Measurements from ENCODE around the gene PTOV1. TPM values are rescaled to one million over a fixed set of nuclear protein-coding genes. Genes with fewer than 3 reads are reported as not detected.

The PTOV1 gene
- total and polyA plus RNA-seq, 2 of the 13 experiments (the other 11 are each of a cell fraction or from before 2014, with no cell fraction given) = 63.5 to 68.5 TPM

DNA sequence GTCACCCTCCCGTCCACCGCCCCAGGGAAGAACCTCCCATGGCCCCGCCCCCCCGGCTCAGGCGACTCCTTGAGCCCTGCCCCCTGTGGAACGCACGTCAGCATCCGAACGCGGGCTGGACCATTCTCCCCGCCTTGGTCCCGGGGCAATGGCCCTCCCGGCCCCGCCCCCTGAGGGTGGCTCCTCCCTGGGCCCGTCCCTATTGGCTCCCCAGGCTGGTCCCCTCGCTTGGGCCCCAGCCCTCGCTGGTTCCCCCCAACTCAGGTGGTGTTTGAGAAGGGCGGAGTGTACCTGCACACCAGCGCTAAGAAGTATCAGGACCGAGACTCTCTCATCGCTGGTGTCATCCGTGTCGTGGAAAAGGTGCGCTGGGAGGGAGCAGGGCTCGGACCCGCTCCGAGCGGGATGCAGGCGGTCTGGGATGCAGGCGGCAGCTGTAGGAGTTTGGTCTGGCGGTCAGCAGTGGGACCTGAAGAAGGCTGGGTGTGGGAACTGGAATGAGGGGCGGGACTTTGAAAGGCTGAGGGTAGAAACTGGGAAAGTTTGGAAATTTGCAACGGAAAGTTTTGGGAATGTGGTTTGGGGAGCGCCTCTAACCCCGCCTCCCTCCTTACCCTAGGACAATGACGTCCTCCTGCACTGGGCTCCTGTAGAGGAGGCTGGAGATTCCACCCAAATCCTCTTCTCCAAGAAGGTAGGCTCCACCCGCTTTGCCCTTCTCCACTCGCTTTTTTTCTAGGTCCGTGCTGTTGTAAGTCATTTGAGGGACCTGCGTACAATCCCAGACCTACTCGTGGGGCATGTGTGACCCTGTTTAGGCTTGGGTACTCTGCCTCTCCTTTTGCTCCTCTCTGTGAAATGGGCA is 27.2 kb downstream of the PTOV1 start (continued):
- TF ChIP-seq, protein P1, sequence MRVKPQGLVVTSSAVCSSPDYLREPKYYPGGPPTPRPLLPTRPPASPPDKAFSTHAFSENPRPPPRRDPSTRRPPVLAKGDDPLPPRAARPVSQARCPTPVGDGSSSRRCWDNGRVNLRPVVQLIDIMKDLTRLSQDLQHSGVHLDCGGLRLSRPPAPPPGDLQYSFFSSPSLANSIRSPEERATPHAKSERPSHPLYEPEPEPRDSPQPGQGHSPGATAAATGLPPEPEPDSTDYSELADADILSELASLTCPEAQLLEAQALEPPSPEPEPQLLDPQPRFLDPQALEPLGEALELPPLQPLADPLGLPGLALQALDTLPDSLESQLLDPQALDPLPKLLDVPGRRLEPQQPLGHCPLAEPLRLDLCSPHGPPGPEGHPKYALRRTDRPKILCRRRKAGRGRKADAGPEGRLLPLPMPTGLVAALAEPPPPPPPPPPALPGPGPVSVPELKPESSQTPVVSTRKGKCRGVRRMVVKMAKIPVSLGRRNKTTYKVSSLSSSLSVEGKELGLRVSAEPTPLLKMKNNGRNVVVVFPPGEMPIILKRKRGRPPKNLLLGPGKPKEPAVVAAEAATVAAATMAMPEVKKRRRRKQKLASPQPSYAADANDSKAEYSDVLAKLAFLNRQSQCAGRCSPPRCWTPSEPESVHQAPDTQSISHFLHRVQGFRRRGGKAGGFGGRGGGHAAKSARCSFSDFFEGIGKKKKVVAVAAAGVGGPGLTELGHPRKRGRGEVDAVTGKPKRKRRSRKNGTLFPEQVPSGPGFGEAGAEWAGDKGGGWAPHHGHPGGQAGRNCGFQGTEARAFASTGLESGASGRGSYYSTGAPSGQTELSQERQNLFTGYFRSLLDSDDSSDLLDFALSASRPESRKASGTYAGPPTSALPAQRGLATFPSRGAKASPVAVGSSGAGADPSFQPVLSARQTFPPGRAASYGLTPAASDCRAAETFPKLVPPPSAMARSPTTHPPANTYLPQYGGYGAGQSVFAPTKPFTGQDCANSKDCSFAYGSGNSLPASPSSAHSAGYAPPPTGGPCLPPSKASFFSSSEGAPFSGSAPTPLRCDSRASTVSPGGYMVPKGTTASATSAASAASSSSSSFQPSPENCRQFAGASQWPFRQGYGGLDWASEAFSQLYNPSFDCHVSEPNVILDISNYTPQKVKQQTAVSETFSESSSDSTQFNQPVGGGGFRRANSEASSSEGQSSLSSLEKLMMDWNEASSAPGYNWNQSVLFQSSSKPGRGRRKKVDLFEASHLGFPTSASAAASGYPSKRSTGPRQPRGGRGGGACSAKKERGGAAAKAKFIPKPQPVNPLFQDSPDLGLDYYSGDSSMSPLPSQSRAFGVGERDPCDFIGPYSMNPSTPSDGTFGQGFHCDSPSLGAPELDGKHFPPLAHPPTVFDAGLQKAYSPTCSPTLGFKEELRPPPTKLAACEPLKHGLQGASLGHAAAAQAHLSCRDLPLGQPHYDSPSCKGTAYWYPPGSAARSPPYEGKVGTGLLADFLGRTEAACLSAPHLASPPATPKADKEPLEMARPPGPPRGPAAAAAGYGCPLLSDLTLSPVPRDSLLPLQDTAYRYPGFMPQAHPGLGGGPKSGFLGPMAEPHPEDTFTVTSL (CRISPR knock-in tag; IDR thresholded peaks at IDR 0.05; ENCODE audit: borderline replicate concordance) = 0 out of 2 replicates have a peak, but pooled peaks have one; percentile 19
- TF ChIP-seq ZNF792 (CRISPR knock-in tag; IDR thresholded peaks at IDR 0.05) (no peak; the same call in 1 of the 2 replicates), ZNF605 (CRISPR knock-in tag; IDR thresholded peaks at IDR 0.05) (no peak; the same call in 1 of the 2 replicates), GABPB1 (CRISPR knock-in tag; IDR thresholded peaks at IDR 0.05) (no peak), HOXA3 (CRISPR knock-in tag; IDR thresholded peaks at IDR 0.05) (no peak), SP4 (CRISPR knock-in tag; IDR thresholded peaks at IDR 0.05) (0 out of 2 replicates have a peak, but pooled peaks have one; percentile 3), PHF5A (CRISPR knock-in tag; IDR thresholded peaks at IDR 0.05; ENCODE audit: low read depth, unreplicated experiment) (no peak), ZMYM4 (CRISPR knock-in tag; IDR thresholded peaks at IDR 0.05) (no peak), PAWR (CRISPR knock-in tag; IDR thresholded peaks at IDR 0.05; ENCODE audit: borderline replicate concordance) (no peak), KDM1A (CRISPR knock-in tag; IDR thresholded peaks at IDR 0.05) (0 out of 2 replicates have a peak, but pooled peaks have one; percentile 3), PPARG (CRISPR knock-in tag; conservative IDR thresholded peaks at IDR 0.05) (no peak), ZNF484 (CRISPR knock-in tag; IDR thresholded peaks at IDR 0.05; ENCODE audit: borderline replicate concordance, low read depth) (no peak), MYC (CRISPR knock-in tag; IDR thresholded peaks at IDR 0.05; ENCODE audit: borderline replicate concordance) (no peak)
- TF ChIP-seq, protein P2, sequence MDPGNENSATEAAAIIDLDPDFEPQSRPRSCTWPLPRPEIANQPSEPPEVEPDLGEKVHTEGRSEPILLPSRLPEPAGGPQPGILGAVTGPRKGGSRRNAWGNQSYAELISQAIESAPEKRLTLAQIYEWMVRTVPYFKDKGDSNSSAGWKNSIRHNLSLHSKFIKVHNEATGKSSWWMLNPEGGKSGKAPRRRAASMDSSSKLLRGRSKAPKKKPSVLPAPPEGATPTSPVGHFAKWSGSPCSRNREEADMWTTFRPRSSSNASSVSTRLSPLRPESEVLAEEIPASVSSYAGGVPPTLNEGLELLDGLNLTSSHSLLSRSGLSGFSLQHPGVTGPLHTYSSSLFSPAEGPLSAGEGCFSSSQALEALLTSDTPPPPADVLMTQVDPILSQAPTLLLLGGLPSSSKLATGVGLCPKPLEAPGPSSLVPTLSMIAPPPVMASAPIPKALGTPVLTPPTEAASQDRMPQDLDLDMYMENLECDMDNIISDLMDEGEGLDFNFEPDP (CRISPR knock-in tag; conservative IDR thresholded peaks at IDR 0.05) = no peak
- TF ChIP-seq, protein P3, sequence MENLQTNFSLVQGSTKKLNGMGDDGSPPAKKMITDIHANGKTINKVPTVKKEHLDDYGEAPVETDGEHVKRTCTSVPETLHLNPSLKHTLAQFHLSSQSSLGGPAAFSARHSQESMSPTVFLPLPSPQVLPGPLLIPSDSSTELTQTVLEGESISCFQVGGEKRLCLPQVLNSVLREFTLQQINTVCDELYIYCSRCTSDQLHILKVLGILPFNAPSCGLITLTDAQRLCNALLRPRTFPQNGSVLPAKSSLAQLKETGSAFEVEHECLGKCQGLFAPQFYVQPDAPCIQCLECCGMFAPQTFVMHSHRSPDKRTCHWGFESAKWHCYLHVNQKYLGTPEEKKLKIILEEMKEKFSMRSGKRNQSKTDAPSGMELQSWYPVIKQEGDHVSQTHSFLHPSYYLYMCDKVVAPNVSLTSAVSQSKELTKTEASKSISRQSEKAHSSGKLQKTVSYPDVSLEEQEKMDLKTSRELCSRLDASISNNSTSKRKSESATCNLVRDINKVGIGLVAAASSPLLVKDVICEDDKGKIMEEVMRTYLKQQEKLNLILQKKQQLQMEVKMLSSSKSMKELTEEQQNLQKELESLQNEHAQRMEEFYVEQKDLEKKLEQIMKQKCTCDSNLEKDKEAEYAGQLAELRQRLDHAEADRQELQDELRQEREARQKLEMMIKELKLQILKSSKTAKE (CRISPR knock-in tag; IDR thresholded peaks at IDR 0.05; ENCODE audit: borderline replicate concordance) = no peak

Measured in HepG2 (cell line).